GM23338 (cell line): Measurements from ENCODE around the gene EPHB2. TPM values are rescaled to one million over a fixed set of nuclear protein-coding genes. Genes with fewer than 3 reads are reported as not detected.

Experiments
- ATAC-seq: fragments of 200-7000 bp; cut with Tn5 transposase; 3 replicates; pipeline ENCODE4 v1.9.1; 2020
- DNase-seq: peaks from one replicate; pipeline ENCODE4 v3.0.0-alpha.2; 2015; ENCODE audit warnings: low spot score
- H2AFZ ChIP-seq: fragments of 200-600 bp; sonication (generic); 2 replicates; pipeline ENCODE4 v1.8.0; 2016; ENCODE audit warnings: antibody characterized with exemption, mild to moderate bottlenecking, moderate library complexity
- H3F3A ChIP-seq: fragments of 200-600 bp; sonication (generic); replicated peaks from 2 replicates; pipeline ENCODE4 v1.8.0; 2017; ENCODE audit warnings: antibody characterized with exemption, mixed run types, low read depth
- H3K27ac ChIP-seq: fragments of 200-600 bp; sonication (generic); 2 replicates; pipeline ENCODE4 v1.6.1; 2016; ENCODE audit warnings: low read depth
- H3K27me3 ChIP-seq: fragments of 200-600 bp; sonication (generic); 2 replicates; pipeline ENCODE4 v1.8.0; 2016; ENCODE audit warnings: mild to moderate bottlenecking, mixed run types, moderate library complexity; ENCODE audit not compliant: insufficient read depth
- H3K36me3 ChIP-seq: fragments of 200-600 bp; sonication (generic); 2 replicates; pipeline ENCODE4 v1.8.0; 2016; ENCODE audit warnings: mild to moderate bottlenecking; ENCODE audit not compliant: insufficient read depth
- H3K4me1 ChIP-seq: fragments of 200-600 bp; sonication (generic); 2 replicates; pipeline ENCODE4 v1.8.0; 2016; ENCODE audit warnings: mild to moderate bottlenecking, moderate library complexity; ENCODE audit not compliant: insufficient read depth
- H3K4me2 ChIP-seq: fragments of 200-600 bp; sonication (generic); 2 replicates; pipeline ENCODE4 v1.7.1; 2017; ENCODE audit warnings: mixed run types
- H3K4me3 ChIP-seq: fragments of 200-600 bp; sonication (generic); 2 replicates; pipeline ENCODE4 v1.6.1; 2016; ENCODE audit warnings: mixed run types
- H3K79me2 ChIP-seq: fragments of 200-600 bp; sonication (generic); replicated peaks from 2 replicates; pipeline ENCODE4 v1.8.0; 2017; ENCODE audit warnings: mild to moderate bottlenecking; ENCODE audit not compliant: insufficient read depth
- H3K9me2 ChIP-seq: fragments of 200-600 bp; sonication (generic); 2 replicates; pipeline ENCODE4 v1.8.0; 2017; ENCODE audit not compliant: insufficient read depth
- H4K20me1 ChIP-seq: fragments of 200-600 bp; sonication (generic); replicated peaks from 2 replicates; pipeline ENCODE4 v1.8.0; 2017; ENCODE audit warnings: mild to moderate bottlenecking; ENCODE audit not compliant: insufficient read depth
- H3K27ac Mint-ChIP-seq: 2 replicates; pipeline ENCODE4 v1.8.0; 2020; ENCODE audit warnings: inconsistent platforms, mild to moderate bottlenecking, moderate library complexity, mixed read lengths
- H3K27me3 Mint-ChIP-seq: 3 replicates; pipeline ENCODE4 v1.8.0; 2022; ENCODE audit warnings: low read depth, mild to moderate bottlenecking, moderate library complexity, mixed read lengths, inconsistent platforms; ENCODE audit not compliant: insufficient read depth, poor library complexity
- H3K36me3 Mint-ChIP-seq: 3 replicates; pipeline ENCODE4 v1.8.0; 2021; ENCODE audit warnings: low read depth, mild to moderate bottlenecking, inconsistent platforms, moderate library complexity, mixed read lengths
- H3K4me1 Mint-ChIP-seq: 3 replicates; pipeline ENCODE4 v1.8.0; 2020; ENCODE audit warnings: mild to moderate bottlenecking, inconsistent platforms, mixed read lengths
- H3K4me3 Mint-ChIP-seq: 3 replicates; pipeline ENCODE4 v1.8.0; 2021; ENCODE audit warnings: moderate library complexity, mild to moderate bottlenecking, inconsistent platforms, mixed read lengths
- H3K9me3 Mint-ChIP-seq: 3 replicates; pipeline ENCODE4 v1.8.0; 2020; ENCODE audit warnings: moderate library complexity, mild to moderate bottlenecking, inconsistent platforms, mixed read lengths
- CREB1 ChIP-seq: fragments of 250-450 bp; sonication (Bioruptor Pico); IDR thresholded peaks from 2 replicates; pipeline ENCODE4 v1.5.0; 2020; ENCODE audit warnings: low read depth, mild to moderate bottlenecking, moderate library complexity
- STAT1 ChIP-seq: IDR thresholded peaks from one replicate; pipeline ENCODE4 v1.6.1; 2016; ENCODE audit warnings: antibody characterized with exemption; ENCODE audit not compliant: unreplicated experiment
- ZNF114 ChIP-seq: fragments of 250-450 bp; sonication (Bioruptor Pico); IDR thresholded peaks from 2 replicates; pipeline ENCODE4 v1.5.0; 2020; ENCODE audit warnings: mild to moderate bottlenecking, moderate library complexity
- ZNF331 ChIP-seq: fragments of 250-450 bp; sonication (Bioruptor Pico); IDR thresholded peaks from 2 replicates; pipeline ENCODE4 v1.5.0; 2020; ENCODE audit warnings: low read depth, mild to moderate bottlenecking, moderate library complexity
- polyA plus RNA-seq: library from polyadenylated mRNA; unstranded; fragments of >200 nt; fragmentation: Nextera tagmentation; extraction: Ambion mirVana; gene quantifications from 2 replicates; pipeline ENCODE4 v1.2.1, GENCODE V29; 2016
- total RNA-seq: library from RNA; depleted of rRNA; stranded (reverse); fragments of >200 nt; shearing (Covaris generic); gene quantifications from 2 replicates; pipeline ENCODE4 v1.2.3, GENCODE V29; 2014
- TF ChIP-seq, protein P1 (sequence below), 2 experiments: fragments of 200-600 bp in 1 of 2; sonication (generic) in 1 of 2; conservative IDR thresholded peaks; 2 replicates each; pipeline versions ENCODE4 v1.5.1 to v1.6.1; 2016 to 2017; ENCODE audit warnings: antibody characterized with exemption in 2 of 2, low read depth in 2 of 2, mild to moderate bottlenecking in 2 of 2, moderate library complexity in 1 of 2
- TF ChIP-seq, protein P2 (sequence below): IDR thresholded peaks from 2 replicates; pipeline ENCODE4 v1.6.1; 2016; ENCODE audit warnings: antibody characterized with exemption
- TF ChIP-seq, protein P3 (sequence below): IDR thresholded peaks from one replicate; pipeline ENCODE4 v1.6.1; 2018; ENCODE audit warnings: antibody characterized with exemption; ENCODE audit not compliant: unreplicated experiment

The EPHB2 gene
- total and polyA plus RNA-seq, 2 experiments from 2014 or later: 4.1 to 20.1 TPM

DNA sequence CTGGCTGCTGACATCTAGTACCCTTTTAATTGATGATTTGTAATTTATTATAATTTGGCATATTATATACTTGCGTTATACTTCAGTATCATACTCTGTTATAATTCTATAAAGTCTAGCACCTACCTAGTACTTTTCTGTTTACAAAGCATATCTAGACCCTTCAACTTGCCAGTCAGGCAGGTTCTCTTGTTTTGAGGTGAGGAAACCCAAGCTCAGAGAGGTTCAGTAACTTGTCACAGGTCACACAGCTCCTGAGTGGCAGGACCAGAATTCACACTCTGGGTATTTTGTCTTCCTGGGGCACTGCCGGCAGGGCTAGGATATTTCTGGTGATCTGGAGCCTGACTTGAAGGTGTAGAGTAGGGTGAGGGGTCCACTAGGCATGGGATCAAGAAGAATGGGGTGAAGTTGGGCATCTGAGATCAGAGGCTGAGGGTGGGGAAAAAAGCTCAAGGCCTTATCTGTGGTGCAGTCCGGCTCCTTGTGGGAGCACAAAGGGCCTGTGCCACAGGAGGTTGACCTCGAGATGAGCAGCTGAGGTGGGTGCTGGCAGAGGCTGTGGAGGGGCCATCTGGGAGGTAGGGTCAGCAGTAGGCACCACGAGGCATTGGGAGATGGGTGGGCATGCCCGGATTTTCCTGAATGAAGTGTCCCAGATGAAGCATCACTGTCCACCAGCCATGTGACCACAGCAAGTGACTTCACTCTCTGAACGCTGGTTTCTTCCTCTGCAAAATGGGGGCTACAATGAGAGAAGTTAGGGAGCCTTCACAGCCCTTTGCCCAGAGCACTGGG, 102.6 kb downstream of the EPHB2 start (continued):
- TF ChIP-seq, protein P1, sequence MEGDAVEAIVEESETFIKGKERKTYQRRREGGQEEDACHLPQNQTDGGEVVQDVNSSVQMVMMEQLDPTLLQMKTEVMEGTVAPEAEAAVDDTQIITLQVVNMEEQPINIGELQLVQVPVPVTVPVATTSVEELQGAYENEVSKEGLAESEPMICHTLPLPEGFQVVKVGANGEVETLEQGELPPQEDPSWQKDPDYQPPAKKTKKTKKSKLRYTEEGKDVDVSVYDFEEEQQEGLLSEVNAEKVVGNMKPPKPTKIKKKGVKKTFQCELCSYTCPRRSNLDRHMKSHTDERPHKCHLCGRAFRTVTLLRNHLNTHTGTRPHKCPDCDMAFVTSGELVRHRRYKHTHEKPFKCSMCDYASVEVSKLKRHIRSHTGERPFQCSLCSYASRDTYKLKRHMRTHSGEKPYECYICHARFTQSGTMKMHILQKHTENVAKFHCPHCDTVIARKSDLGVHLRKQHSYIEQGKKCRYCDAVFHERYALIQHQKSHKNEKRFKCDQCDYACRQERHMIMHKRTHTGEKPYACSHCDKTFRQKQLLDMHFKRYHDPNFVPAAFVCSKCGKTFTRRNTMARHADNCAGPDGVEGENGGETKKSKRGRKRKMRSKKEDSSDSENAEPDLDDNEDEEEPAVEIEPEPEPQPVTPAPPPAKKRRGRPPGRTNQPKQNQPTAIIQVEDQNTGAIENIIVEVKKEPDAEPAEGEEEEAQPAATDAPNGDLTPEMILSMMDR (conservative IDR thresholded peaks at IDR 0.05; ENCODE audit: low read depth in 2 of 2): no peak

DNA sequence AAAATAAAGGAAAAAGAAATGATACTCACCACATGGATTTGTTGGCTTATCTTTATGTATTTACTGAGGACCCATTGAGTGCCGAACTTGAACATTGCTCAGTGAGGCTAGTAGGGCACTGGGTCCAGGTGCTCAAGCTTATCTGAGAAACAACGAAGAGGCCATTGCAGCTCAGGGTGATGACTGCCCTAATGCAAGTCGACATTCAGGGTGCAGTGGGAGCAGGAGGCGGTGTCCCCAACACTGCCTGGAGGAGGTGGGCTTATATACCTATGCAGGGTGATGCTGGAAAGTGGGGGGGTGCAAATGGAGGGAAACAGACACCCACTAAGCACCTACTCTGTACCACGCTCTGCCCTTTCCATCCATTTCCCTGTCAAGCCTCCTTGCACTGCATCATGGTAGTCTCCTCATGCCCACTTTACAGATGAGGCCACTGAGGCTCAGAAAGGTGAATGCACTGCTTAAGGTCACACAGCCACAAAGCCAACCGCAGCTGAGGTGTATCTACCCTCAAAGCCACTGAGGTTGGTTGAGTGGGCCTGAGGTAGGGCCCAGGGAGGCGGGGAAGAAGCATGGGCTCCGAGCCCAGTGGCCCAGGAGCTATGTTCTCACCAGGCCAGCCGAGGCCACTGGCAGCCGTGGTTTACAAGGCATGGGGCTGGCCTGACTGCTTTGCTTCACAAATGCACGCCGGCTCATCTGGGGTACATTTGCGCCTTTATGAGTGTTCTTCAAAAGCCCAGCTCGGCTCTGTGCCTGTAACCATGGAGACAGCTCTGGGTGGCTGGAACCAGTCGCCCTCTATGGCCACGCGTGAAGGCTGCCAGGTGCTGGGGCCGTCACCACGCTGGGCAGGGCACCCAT, 103.8 kb downstream of the EPHB2 start:
- ATAC-seq: peak; percentile 44; the same call in 2 of the 3 replicates

DNA sequence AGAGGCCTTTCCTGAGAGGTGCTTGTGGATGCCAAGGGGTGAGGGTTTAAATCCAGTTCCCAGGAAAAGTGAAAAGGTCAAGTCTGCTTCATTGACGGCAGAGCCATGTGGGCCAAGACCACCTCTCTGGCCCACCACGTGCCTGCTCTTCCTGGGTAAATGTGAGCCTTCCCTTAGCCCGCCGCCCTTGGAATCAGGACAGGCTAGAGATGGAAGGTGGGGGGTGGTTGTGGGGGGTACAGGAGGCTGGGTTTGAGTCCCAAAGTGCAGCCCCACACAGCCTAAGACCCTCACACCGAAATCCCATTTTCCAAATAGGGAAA, 104.4 kb downstream of the EPHB2 start:
- Histone ChIP-seq H3K27ac (no peak overlapping the region), H4K20me1 (no peaks in the 10 kb centered on the region), H2AFZ (no peak overlapping the region), H3K27me3 (no peaks in the 10 kb centered on the region), H3K4me2 (no peak overlapping the region), H3F3A (no peaks in the 10 kb centered on the region), H3K4me3 (no peak overlapping the region), H3K36me3 (no peaks in the 10 kb centered on the region), H3K9me2 (no peaks in the 10 kb centered on the region), H3K4me1 (no peaks in the 10 kb centered on the region), H3K79me2 (no peaks in the 10 kb centered on the region)
- no peaks in the 10 kb centered on the region; the same call in 2 of the 3 replicates for H3K9me3 Mint-ChIP-seq
- H3K27me3 Mint-ChIP-seq: peaks cover 3% of the 10 kb centered on the region
- DNase-seq (no peak), ATAC-seq (no peak)
- no peak overlapping the region for H3K4me3 Mint-ChIP-seq
- no peaks in the 10 kb centered on the region for H3K36me3 Mint-ChIP-seq
- no peak overlapping the region for H3K27ac Mint-ChIP-seq
- peaks cover 12% of the 10 kb centered on the region for H3K4me1 Mint-ChIP-seq
- no peak for TF ChIP-seq STAT1
- TF ChIP-seq, protein P2, sequence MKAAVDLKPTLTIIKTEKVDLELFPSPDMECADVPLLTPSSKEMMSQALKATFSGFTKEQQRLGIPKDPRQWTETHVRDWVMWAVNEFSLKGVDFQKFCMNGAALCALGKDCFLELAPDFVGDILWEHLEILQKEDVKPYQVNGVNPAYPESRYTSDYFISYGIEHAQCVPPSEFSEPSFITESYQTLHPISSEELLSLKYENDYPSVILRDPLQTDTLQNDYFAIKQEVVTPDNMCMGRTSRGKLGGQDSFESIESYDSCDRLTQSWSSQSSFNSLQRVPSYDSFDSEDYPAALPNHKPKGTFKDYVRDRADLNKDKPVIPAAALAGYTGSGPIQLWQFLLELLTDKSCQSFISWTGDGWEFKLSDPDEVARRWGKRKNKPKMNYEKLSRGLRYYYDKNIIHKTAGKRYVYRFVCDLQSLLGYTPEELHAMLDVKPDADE: no peak
- TF ChIP-seq CREB1 (CRISPR knock-in tag): no peak
- no peak for TF ChIP-seq ZNF114 (CRISPR knock-in tag)
- TF ChIP-seq, protein P3, sequence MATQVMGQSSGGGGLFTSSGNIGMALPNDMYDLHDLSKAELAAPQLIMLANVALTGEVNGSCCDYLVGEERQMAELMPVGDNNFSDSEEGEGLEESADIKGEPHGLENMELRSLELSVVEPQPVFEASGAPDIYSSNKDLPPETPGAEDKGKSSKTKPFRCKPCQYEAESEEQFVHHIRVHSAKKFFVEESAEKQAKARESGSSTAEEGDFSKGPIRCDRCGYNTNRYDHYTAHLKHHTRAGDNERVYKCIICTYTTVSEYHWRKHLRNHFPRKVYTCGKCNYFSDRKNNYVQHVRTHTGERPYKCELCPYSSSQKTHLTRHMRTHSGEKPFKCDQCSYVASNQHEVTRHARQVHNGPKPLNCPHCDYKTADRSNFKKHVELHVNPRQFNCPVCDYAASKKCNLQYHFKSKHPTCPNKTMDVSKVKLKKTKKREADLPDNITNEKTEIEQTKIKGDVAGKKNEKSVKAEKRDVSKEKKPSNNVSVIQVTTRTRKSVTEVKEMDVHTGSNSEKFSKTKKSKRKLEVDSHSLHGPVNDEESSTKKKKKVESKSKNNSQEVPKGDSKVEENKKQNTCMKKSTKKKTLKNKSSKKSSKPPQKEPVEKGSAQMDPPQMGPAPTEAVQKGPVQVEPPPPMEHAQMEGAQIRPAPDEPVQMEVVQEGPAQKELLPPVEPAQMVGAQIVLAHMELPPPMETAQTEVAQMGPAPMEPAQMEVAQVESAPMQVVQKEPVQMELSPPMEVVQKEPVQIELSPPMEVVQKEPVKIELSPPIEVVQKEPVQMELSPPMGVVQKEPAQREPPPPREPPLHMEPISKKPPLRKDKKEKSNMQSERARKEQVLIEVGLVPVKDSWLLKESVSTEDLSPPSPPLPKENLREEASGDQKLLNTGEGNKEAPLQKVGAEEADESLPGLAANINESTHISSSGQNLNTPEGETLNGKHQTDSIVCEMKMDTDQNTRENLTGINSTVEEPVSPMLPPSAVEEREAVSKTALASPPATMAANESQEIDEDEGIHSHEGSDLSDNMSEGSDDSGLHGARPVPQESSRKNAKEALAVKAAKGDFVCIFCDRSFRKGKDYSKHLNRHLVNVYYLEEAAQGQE: no peak

More for the DNA sequence above, 103.8 kb downstream of the EPHB2 start:
- H3K36me3 Mint-ChIP-seq: no peaks in the 10 kb centered on the region
- no peak overlapping the region for H3K4me3 Mint-ChIP-seq
- Histone ChIP-seq H2AFZ (no peak overlapping the region), H3K4me1 (no peaks in the 10 kb centered on the region), H3K27me3 (no peaks in the 10 kb centered on the region), H3K79me2 (no peaks in the 10 kb centered on the region), H3F3A (no peaks in the 10 kb centered on the region), H3K27ac (no peak overlapping the region), H3K9me2 (no peaks in the 10 kb centered on the region), H4K20me1 (no peaks in the 10 kb centered on the region), H3K36me3 (no peaks in the 10 kb centered on the region), H3K4me3 (no peak overlapping the region), H3K4me2 (no peak overlapping the region)
- peaks cover 12% of the 10 kb centered on the region for H3K4me1 Mint-ChIP-seq
- TF ChIP-seq CREB1 (CRISPR knock-in tag) (no peak), ZNF331 (CRISPR knock-in tag) (no peak)
- TF ChIP-seq, protein P1 (conservative IDR thresholded peaks at IDR 0.05; ENCODE audit: low read depth in 2 of 2): 0 out of 4 replicates have a peak, but pooled peaks of 1 of the 2 experiments have one; percentile 16
- H3K9me3 Mint-ChIP-seq: no peaks in the 10 kb centered on the region
- no peak for DNase-seq
- no peak overlapping the region for H3K27ac Mint-ChIP-seq
- H3K27me3 Mint-ChIP-seq: peaks cover 3% of the 10 kb centered on the region
